Endothelial cell of umbilical vein (primary cell): ENCODE data around the gene CD99L2. TPM values are rescaled to one million over a fixed set of nuclear protein-coding genes. Genes with fewer than 3 reads are reported as not detected.

Experiments
- BruUV-seq: library from RNA; stranded (reverse); fragments of 400-500 nt; replicated peaks from 2 replicates; lab custom pipeline; 2021; lab: Mats Ljungman, UMichigan
- CTCF ChIA-PET: fragments of 300-600, 350-600 bp; sonication (Branson Sonifier 250); formaldehyde crosslinking; loops from one replicate; lab custom pipeline; 2021; ENCODE audit warnings: antibody characterized with exemption, inconsistent platforms; lab: Charles Lee
- POLR2A ChIA-PET: fragments of 300-600, 350-600 bp; sonication (Branson Sonifier 250); formaldehyde crosslinking; loops from one replicate; lab custom pipeline; 2021; ENCODE audit warnings: antibody characterized with exemption, inconsistent platforms; lab: Charles Lee
- DNase-seq: peaks from one replicate; pipeline ENCODE4 v3.0.0-alpha.2; 2011; ENCODE audit warnings: low read depth, low spot score
- FAIRE-seq: peaks from 2 replicates; lab custom pipeline; 2011; peaks lifted over from hg19 to GRCh38; lab: Jason Lieb, UNC
- H2AFZ ChIP-seq: 2 replicates; pipeline ENCODE4 v1.6.0; 2012; ENCODE audit warnings: low read depth, low read length, control low read depth, inconsistent platforms
- H3K27ac ChIP-seq: 2 replicates; pipeline ENCODE4 v1.5.1; 2011; ENCODE audit warnings: low read depth, mild to moderate bottlenecking, control low read depth, low read length, moderate library complexity; ENCODE audit not compliant: insufficient read depth
- H3K27me3 ChIP-seq, 2 experiments: 2 replicates each; pipeline versions ENCODE4 v1.6.0 to v1.6.1; 2011; ENCODE audit warnings: low read length in 2 of 2, mixed read lengths in 1 of 2; ENCODE audit not compliant: control insufficient read depth in 2 of 2, insufficient read depth in 2 of 2
- H3K36me3 ChIP-seq, 2 experiments: 2 replicates in 1 of 2; 3 replicates in 1 of 2; pipeline ENCODE4 v1.5.1; 2011; ENCODE audit warnings: low read length in 2 of 2, mild to moderate bottlenecking in 1 of 2, moderate library complexity in 1 of 2; ENCODE audit not compliant: control insufficient read depth in 2 of 2, insufficient read depth in 2 of 2; ENCODE audit errors: extremely low read depth in 1 of 2
- H3K4me1 ChIP-seq: 3 replicates; pipeline ENCODE4 v1.5.1; 2011; ENCODE audit warnings: mild to moderate bottlenecking, low read length; ENCODE audit not compliant: control insufficient read depth, insufficient read depth; ENCODE audit errors: extremely low read depth
- H3K4me2 ChIP-seq: 2 replicates; pipeline ENCODE4 v1.6.1; 2011; ENCODE audit warnings: low read length, control low read depth, mixed read lengths; ENCODE audit not compliant: insufficient read depth
- H3K4me3 ChIP-seq, 3 experiments: fragments of 200-600 bp in 1 of 3; sonication (generic), shearing (Covaris generic) in 1 of 3; replicated peaks in 1 of 3; 2 replicates each; pipeline ENCODE4 v1.5.1; 2011 to 2016; ENCODE audit warnings: control low read depth in 3 of 3, low read length in 3 of 3, mild to moderate bottlenecking in 2 of 3, inconsistent platforms in 1 of 3, low read depth in 1 of 3, moderate library complexity in 1 of 3; ENCODE audit not compliant: insufficient read depth in 1 of 3
- H3K79me2 ChIP-seq: 2 replicates; pipeline ENCODE4 v1.6.0; 2012; ENCODE audit warnings: low read length, inconsistent platforms; ENCODE audit not compliant: control insufficient read depth, insufficient read depth
- H3K9ac ChIP-seq: replicated peaks from 2 replicates; pipeline ENCODE3; 2011; ENCODE audit warnings: low read length, control low read depth; ENCODE audit not compliant: insufficient read depth; ENCODE audit errors: extremely low read depth
- H3K9me1 ChIP-seq: replicated peaks from 3 replicates; pipeline ENCODE4 v1.6.0; 2011; ENCODE audit warnings: mild to moderate bottlenecking, low read length; ENCODE audit not compliant: control insufficient read depth, insufficient read depth; ENCODE audit errors: extremely low read depth
- H3K9me3 ChIP-seq: replicated peaks from 2 replicates; pipeline ENCODE4 v1.5.1; 2012; ENCODE audit warnings: low read length, inconsistent platforms; ENCODE audit not compliant: control insufficient read depth, insufficient read depth
- H4K20me1 ChIP-seq: replicated peaks from 2 replicates; pipeline ENCODE3; 2011; ENCODE audit warnings: mild to moderate bottlenecking, low read length; ENCODE audit not compliant: control insufficient read depth, insufficient read depth; ENCODE audit errors: extremely low read depth
- EZH2 ChIP-seq: IDR thresholded peaks from 2 replicates; pipeline ENCODE4 v1.6.1; 2012; ENCODE audit warnings: borderline replicate concordance, low read depth, mild to moderate bottlenecking, moderate library complexity, low read length, inconsistent platforms; ENCODE audit not compliant: severe bottlenecking
- FOS ChIP-seq: IDR thresholded peaks from 2 replicates; pipeline ENCODE4 v1.6.1; 2011; ENCODE audit warnings: mild to moderate bottlenecking, low read length, moderate library complexity, borderline replicate concordance; ENCODE audit not compliant: insufficient read depth
- GATA2 ChIP-seq: IDR thresholded peaks from 2 replicates; pipeline ENCODE4 v1.7.0; 2011; ENCODE audit warnings: low read depth, mild to moderate bottlenecking, moderate library complexity, mixed read lengths, low read length; ENCODE audit not compliant: insufficient read length, insufficient read depth
- JUN ChIP-seq: IDR thresholded peaks from 2 replicates; pipeline ENCODE4 v1.6.1; 2011; ENCODE audit warnings: borderline replicate concordance, low read depth; ENCODE audit not compliant: insufficient read length, insufficient read depth
- MYC ChIP-seq: IDR thresholded peaks from one replicate; pipeline ENCODE4 v1.6.1; 2011; ENCODE audit warnings: mild to moderate bottlenecking, low read depth, low read length
- POLR2A ChIP-seq: IDR thresholded peaks from 2 replicates; pipeline ENCODE4 v1.6.1; 2012; ENCODE audit warnings: low read depth, mild to moderate bottlenecking, control low read depth, low read length
- POLR2AphosphoS5 ChIP-seq: IDR thresholded peaks from 2 replicates; pipeline ENCODE4 v1.6.1; 2012; ENCODE audit warnings: low read depth, mild to moderate bottlenecking, control low read depth, low read length, moderate library complexity; ENCODE audit not compliant: insufficient read depth
- dilution Hi-C: fragments of 300-500 bp; cut with MboI; formaldehyde crosslinking; loops from one replicate; pipeline ENCODE4 v1.15.0; 2019; ENCODE audit warnings: low sequenced_read_pairs; ENCODE audit not compliant: extremely low pct_ligation_motif_present
- intact Hi-C: fragments of 100-400 bp; cut with micrococcal nuclease; formaldehyde crosslinking; loops from one replicate; pipeline ENCODE4 v1.10.0; 2022
- polyA plus RNA-seq, 4 experiments: library from polyadenylated mRNA; depleted of rRNA in 3 of 4; stranded (reverse) in 3 of 4; unstranded in 1 of 4; fragments of >200 nt; gene quantifications; 2 replicates each; pipeline versions ENCODE4 v1.2.1 to v1.2.3, GENCODE V29; 2011 to 2012; ENCODE audit warnings: missing spikeins in 1 of 4
- total RNA-seq: library from RNA; stranded (reverse); gene quantifications from 2 replicates; pipeline ENCODE4 v1.2.3, GENCODE V29; 2021
- TF ChIP-seq, protein P1 (sequence below): IDR thresholded peaks from 2 replicates; pipeline ENCODE4 v1.6.1; 2011; ENCODE audit not compliant: insufficient read depth, insufficient read length
- TF ChIP-seq, protein P2 (sequence below), 2 donors: IDR thresholded peaks; 1 replicate in 1 of 2; 2 replicates in 1 of 2; pipeline ENCODE4 v1.5.1; 2011; ENCODE audit warnings: low read length in 2 of 2, mild to moderate bottlenecking in 2 of 2, moderate library complexity in 2 of 2, control low read depth in 1 of 2, inconsistent platforms in 1 of 2, low read depth in 1 of 2; ENCODE audit not compliant: insufficient read depth in 1 of 2; ENCODE audit errors: extremely low read depth in 1 of 2

The CD99L2 gene
- total and polyA plus RNA-seq, 2 donors (not counting 3 experiments of a cell fraction or from before 2014, with no cell fraction given) = 33.2 to 43.4 TPM

GRCh38 chrX:150775569-150776350 lies 122.7 kb downstream of the CD99L2 start:
- intact Hi-C loops = no loop called here
- Histone ChIP-seq H3K4me2 (no peak overlapping the region), H2AFZ (no peak overlapping the region), H3K79me2 (no peaks in the 10 kb centered on the region), H3K9ac (no peak overlapping the region), H3K27me3 (no peaks in the 10 kb centered on the region), H3K4me3 (no peak overlapping the region), H3K9me1 (no peaks in the 10 kb centered on the region), H3K27ac (no peak overlapping the region), H4K20me1 (no peaks in the 10 kb centered on the region), H3K4me1 (no peaks in the 10 kb centered on the region), H3K9me3 (no peaks in the 10 kb centered on the region), H3K36me3 (no peaks in the 10 kb centered on the region)
- TF ChIP-seq, protein P1, sequence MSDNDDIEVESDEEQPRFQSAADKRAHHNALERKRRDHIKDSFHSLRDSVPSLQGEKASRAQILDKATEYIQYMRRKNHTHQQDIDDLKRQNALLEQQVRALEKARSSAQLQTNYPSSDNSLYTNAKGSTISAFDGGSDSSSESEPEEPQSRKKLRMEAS = no peak
- TF ChIP-seq JUN = no peak
- no peak for TF ChIP-seq POLR2AphosphoS5
- no peak for TF ChIP-seq FOS
- no peak for TF ChIP-seq EZH2
- TF ChIP-seq MYC = no peak
- no peak for TF ChIP-seq GATA2
- no peak for TF ChIP-seq POLR2A
- TF ChIP-seq, protein P2, sequence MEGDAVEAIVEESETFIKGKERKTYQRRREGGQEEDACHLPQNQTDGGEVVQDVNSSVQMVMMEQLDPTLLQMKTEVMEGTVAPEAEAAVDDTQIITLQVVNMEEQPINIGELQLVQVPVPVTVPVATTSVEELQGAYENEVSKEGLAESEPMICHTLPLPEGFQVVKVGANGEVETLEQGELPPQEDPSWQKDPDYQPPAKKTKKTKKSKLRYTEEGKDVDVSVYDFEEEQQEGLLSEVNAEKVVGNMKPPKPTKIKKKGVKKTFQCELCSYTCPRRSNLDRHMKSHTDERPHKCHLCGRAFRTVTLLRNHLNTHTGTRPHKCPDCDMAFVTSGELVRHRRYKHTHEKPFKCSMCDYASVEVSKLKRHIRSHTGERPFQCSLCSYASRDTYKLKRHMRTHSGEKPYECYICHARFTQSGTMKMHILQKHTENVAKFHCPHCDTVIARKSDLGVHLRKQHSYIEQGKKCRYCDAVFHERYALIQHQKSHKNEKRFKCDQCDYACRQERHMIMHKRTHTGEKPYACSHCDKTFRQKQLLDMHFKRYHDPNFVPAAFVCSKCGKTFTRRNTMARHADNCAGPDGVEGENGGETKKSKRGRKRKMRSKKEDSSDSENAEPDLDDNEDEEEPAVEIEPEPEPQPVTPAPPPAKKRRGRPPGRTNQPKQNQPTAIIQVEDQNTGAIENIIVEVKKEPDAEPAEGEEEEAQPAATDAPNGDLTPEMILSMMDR (IDR thresholded peaks at IDR 0.05; ENCODE audit: extremely low read depth in 1 of 2, insufficient read depth in 1 of 2, low read depth in 1 of 2, low read length in 2 of 2) = no peak
- ChIA-PET POLR2A (no interaction called here), CTCF (interaction anchor here (1.8 kb wide), 1 partner anchor 306 kb away, joined by 7 read pairs; no protein-coding TSS in a partner anchor)
- no peak for FAIRE-seq
- no peak for DNase-seq
- BruUV-seq = no TSS peak
- dilution Hi-C loops = no loop called here
